NOMO-1 treated with dmso at 0.1 percent for 144 hours (cell line): ENCODE results near the gene H3-3A.
"Not testable (repeated sequence)": the region's sequence is repeated elsewhere in the genome, so short reads cannot be mapped to it uniquely, and the experiment has no call there.

ENCODE experiments used
- DNase-seq: peaks from one replicate; lab custom pipeline; 2025; ENCODE audit not compliant: unreplicated experiment; lab: John Stamatoyannopoulos, UW

H3-3A gene

GRCh38 chr1:226083302-226084101, 21.0 kb downstream of the H3-3A start:
- peak; percentile 62 for DNase-seq

GRCh38 chr1:226085675-226086285, 23.3 kb downstream of the H3-3A start:
- no peak for DNase-seq

GRCh38 chr1:226086776-226087175, 24.3 kb downstream of the H3-3A start:
- no peak for DNase-seq

GRCh38 chr1:226091461-226091860, 28.9 kb downstream of the H3-3A start:
- no peak for DNase-seq

GRCh38 chr1:226092048-226092820, 29.7 kb downstream of the H3-3A start:
- not testable (repeated sequence) for DNase-seq

GRCh38 chr1:226092965-226093364, 30.4 kb downstream of the H3-3A start:
- no peak for DNase-seq

GRCh38 chr1:226093621-226094020, 31.1 kb downstream of the H3-3A start:
- no peak for DNase-seq

- DNase-seq: no peak
Observed at GRCh38 chr1:226094451-226094850, 31.9 kb downstream of the H3-3A start.

GRCh38 chr1:226095286-226095685, 32.8 kb downstream of the H3-3A start:
- DNase-seq: no peak

GRCh38 chr1:226097866-226098625, 35.5 kb downstream of the H3-3A start:
- no peak for DNase-seq

GRCh38 chr1:226098870-226099835, 36.6 kb downstream of the H3-3A start:
- DNase-seq: no peak

GRCh38 chr1:226100436-226101391, 38.2 kb downstream of the H3-3A start:
- no peak for DNase-seq

GRCh38 chr1:226104671-226105121, 42.2 kb downstream of the H3-3A start:
- no peak for DNase-seq

GRCh38 chr1:226107471-226108460, 45.2 kb downstream of the H3-3A start:
- DNase-seq: no peak

- DNase-seq: no peak
Observed at GRCh38 chr1:226108935-226109828, 46.7 kb downstream of the H3-3A start.

- DNase-seq: peak; percentile 75
Observed at GRCh38 chr1:226109829-226110248, 47.3 kb downstream of the H3-3A start.
